A549 (cell line): Measurements from ENCODE around the gene CTIF.

Experiments used
- BHLHE40 ChIP-seq: IDR thresholded peaks from 2 replicates; pipeline ENCODE4 v1.6.1; 2012; ENCODE audit warnings: low read depth, low read length, inconsistent platforms
- CBX8 ChIP-seq: fragments of 200-600 bp; sonication (generic); IDR thresholded peaks from 2 replicates; pipeline ENCODE4 v1.6.1; 2016
- EP300 ChIP-seq, 2 experiments: fragments of >200 bp; sonication (Bioruptor Twin); formaldehyde crosslinking; IDR thresholded peaks; 2 replicates in 1 of 2; 3 replicates in 1 of 2; pipeline ENCODE4 v1.6.1; 2016 to 2017
- JUN ChIP-seq, 2 experiments: fragments of >200 bp; sonication (Bioruptor Twin); formaldehyde crosslinking; IDR thresholded peaks; 2 replicates in 1 of 2; 3 replicates in 1 of 2; pipeline ENCODE4 v1.6.1; 2016 to 2017
- POLR2A ChIP-seq: IDR thresholded peaks from 2 replicates; pipeline ENCODE4 v1.6.1; 2012; ENCODE audit warnings: mild to moderate bottlenecking, low read length
- ZNF302 ChIP-seq: fragments of 250-450 bp; sonication (Bioruptor Pico); IDR thresholded peaks from 2 replicates; pipeline ENCODE4 v1.9.0; 2021; ENCODE audit warnings: inconsistent platforms, mild to moderate bottlenecking, moderate library complexity
- TF ChIP-seq, protein P1 (sequence below): fragments of 450-650 bp; IDR thresholded peaks from 2 replicates; pipeline ENCODE4 v1.6.1; 2014; ENCODE audit warnings: antibody characterized with exemption
- TF ChIP-seq, protein P2 (sequence below): fragments of >200 bp; sonication (Bioruptor Twin); formaldehyde crosslinking; IDR thresholded peaks from 3 replicates; pipeline ENCODE4 v1.5.1; 2016
- TF ChIP-seq, protein P3 (sequence below): IDR thresholded peaks from 2 replicates; pipeline ENCODE4 v1.6.1; 2012

DNA sequence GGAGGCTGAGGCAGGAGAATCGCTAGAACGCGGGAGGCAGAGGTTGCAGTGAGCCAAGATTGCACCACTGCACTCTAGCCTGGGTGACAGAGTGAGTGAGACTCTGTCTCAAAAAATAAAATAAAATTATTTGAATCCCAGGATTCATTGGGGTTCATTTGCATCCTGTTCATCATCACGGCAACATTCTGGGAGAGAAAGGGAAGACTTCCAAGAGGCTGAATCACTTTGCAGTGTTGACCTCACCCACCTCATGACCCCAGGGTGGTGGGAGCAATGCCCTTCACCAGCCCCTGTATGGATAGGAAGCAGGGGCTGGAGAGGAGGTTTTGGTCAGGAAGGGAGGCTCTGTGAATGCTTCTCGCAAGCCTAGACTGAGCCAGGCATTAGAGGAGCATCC lies 195.6 kb downstream of the CTIF start:
- TF ChIP-seq, protein P1, sequence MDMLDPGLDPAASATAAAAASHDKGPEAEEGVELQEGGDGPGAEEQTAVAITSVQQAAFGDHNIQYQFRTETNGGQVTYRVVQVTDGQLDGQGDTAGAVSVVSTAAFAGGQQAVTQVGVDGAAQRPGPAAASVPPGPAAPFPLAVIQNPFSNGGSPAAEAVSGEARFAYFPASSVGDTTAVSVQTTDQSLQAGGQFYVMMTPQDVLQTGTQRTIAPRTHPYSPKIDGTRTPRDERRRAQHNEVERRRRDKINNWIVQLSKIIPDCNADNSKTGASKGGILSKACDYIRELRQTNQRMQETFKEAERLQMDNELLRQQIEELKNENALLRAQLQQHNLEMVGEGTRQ = no peak
- TF ChIP-seq JUN (IDR thresholded peaks at IDR 0.05) = no peak
- no peak for TF ChIP-seq CBX8
- TF ChIP-seq, protein P2, sequence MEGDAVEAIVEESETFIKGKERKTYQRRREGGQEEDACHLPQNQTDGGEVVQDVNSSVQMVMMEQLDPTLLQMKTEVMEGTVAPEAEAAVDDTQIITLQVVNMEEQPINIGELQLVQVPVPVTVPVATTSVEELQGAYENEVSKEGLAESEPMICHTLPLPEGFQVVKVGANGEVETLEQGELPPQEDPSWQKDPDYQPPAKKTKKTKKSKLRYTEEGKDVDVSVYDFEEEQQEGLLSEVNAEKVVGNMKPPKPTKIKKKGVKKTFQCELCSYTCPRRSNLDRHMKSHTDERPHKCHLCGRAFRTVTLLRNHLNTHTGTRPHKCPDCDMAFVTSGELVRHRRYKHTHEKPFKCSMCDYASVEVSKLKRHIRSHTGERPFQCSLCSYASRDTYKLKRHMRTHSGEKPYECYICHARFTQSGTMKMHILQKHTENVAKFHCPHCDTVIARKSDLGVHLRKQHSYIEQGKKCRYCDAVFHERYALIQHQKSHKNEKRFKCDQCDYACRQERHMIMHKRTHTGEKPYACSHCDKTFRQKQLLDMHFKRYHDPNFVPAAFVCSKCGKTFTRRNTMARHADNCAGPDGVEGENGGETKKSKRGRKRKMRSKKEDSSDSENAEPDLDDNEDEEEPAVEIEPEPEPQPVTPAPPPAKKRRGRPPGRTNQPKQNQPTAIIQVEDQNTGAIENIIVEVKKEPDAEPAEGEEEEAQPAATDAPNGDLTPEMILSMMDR = no peak
- TF ChIP-seq BHLHE40 = no peak
- TF ChIP-seq, protein P3, sequence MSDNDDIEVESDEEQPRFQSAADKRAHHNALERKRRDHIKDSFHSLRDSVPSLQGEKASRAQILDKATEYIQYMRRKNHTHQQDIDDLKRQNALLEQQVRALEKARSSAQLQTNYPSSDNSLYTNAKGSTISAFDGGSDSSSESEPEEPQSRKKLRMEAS = no peak
- no peak for TF ChIP-seq EP300 (IDR thresholded peaks at IDR 0.05)
- TF ChIP-seq POLR2A = no peak
- no peak for TF ChIP-seq ZNF302 (CRISPR knock-in tag)
